ENCODE data around the gene FASLG.
"Not testable (repeated sequence)": the region's sequence is repeated elsewhere in the genome, so short reads cannot be mapped to it uniquely, and the experiment has no call there.

FASLG gene

DNA sequence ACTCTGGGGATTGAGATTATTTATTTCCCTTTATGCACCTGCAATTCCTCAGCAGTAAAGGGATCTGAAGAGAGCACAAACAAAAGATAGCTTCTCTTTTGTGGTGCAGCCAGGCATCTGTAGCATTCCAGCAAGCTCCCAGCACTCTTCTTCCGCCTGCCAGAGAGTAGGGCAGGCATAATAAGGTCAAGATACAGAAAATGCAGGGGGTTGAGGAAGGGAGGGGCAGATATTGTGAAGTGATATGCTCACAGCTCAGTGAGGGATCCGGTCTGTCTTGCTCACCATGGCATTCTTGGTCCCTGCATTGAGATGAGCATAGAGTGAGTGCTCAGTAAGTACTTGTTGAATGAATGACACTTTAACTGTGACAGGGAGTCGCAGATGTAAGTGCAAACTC lies 23.9 kb downstream of the FASLG start:
- DNase-seq (ENCODE audit: low spot score), result no peak

DNA sequence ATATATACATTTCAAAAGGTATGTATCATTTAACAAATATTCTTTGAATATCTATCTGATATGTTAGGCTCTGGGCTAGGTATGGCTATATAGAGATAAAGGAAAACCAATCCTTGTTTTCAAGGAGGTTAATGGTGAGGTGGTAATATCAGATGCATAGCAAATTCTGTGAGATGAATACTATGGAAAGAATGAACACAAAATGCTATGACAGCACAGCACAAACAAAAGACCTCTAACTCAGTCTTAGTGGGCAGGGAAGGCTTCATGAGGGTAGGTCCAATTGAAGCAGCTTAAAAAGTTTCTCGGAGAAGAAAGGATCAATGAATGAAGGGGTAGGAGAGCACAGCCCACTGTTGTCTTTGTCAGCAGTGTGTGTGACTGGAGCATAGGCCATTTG lies 27.2 kb downstream of the FASLG start:
- no peak for DNase-seq (ENCODE audit: low spot score)

DNA sequence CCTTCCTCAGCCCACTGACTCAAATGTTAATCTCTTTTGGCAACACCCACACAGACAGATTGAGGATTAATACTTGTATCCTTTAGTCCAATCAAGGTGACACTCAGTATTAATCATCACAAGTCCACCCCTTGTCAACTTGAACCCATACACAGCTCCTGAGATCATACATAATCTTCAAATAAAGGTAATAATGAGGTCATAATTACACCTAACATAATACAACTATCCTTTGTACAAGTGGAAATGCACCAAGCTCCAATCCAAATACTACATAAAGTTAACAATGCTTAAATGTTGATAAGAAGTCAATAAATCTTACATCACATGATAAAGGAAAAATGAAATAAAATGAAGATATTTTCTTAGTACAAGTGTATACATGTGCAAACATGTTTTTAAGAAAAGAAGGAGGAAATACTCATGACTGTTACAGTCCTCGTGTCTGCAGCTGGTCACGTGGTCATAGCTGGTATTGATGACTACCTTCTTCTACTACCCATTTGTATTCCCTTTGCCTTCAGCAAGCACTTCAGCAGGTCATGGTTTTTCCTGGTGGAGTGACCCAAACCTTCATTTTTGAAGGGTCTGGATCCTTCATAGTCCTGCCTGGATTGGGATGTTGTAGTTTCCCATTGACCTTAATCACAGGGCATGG lies 29.7 kb downstream of the FASLG start:
- DNase-seq (ENCODE audit: low spot score), result not testable (repeated sequence)

DNA sequence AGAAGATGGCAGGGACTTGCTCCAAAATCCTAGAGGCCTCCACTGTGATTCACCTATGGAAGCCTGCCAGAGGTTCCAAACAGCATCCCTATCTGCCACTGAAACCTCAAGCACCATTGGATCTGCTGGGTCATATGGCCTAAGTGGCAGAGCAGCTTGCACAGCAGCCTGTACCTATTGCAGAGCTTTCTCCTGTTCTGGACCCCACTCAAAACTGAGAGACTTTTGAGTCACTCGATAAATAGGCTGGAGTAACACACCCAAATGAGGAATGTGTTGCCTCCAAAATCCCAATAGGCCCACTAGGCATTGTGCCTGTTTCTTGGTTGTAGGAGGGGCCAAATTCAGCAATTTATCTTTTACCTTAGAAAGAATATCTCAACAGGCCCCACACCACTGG lies 32.0 kb downstream of the FASLG start:
- not testable (repeated sequence) for DNase-seq (ENCODE audit: low spot score)

DNA sequence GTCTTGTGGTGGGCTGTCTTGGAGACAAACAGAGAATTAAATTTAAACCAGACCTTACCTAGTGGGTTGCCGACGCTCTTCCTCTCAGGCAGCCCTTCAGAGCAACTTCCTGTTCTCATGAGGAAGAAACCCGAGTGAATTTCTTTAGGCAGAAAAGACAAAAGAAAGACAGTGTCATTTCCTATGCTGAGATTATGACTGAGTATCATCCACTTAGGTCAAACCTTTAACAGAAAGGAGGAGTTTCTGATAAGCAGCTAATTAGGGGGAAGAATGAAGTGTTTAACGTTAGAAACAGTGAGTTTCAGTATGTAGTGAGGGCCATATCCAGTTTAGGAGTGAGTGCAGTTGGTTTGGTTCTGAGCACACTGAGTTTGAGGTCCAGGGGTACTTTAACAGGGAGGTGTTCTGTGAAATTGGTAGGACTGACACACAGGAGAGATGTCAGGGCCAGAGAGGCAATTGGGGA lies 38.7 kb downstream of the FASLG start:
- DNase-seq (ENCODE audit: low spot score), result no peak

DNA sequence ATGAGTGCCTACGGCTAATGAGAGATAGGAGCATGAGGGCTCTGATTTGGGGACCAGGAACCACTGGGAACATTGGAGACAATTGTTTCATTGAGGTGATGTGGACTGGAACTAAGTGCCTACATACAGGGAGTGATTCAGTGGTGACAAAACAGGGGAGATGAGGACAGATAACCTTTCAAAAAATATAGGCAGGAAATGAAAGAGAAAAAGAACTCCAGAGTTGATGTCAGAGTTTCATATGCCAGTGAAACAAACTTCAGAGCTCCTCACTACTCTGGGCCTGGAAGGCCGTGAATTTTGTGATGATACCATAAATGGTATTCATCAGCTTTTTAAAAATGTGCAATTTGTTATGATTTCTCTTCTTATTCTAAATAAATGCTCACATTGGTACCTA lies 39.3 kb downstream of the FASLG start:
- DNase-seq (ENCODE audit: low spot score), result no peak

DNA sequence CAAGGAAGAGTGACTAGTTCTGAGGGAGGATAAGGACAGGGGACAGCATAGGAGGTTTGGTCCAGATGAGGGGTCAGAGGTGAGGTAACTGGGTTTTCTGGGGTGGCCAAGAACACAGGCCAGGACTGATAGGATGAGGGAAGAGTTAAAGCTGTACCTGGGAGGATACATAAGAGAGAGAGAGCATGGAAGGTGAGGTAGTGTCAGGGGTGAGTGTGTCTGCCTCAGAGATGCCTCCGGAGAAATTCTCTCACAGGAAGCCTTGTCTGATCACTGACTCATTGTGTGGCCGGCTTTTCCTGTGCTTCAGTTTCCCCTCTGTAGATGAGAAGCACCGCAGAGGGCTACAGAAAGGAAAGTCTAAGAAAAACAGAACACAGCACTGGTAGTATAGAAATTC lies 40.2 kb downstream of the FASLG start:
- no peak for DNase-seq (ENCODE audit: low spot score)

DNA sequence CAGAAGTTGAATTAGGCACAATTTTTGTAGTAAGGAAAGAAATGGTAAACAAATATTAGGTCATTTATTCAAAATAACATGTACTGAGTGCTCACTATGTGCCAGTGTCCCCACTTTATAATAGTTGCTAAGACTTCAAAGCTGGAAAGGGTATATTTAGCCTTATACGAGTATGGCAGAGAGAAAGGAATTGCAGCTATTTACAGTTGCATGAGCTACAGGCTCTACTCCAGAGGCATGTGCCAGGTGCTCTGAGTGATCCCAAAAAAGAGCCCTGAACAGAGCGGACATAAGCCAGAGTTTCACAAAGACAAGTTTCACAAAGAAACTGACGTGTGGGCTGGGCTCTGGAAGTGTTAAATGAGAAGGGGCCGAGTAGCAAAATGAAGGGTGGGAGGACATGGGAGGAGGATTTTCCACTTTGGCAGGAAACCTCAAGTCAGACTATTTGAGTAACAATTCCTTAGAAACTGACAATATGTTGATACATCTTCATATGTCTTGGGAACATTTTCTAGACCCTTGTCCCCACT lies 40.9 kb downstream of the FASLG start:
- no peak for DNase-seq (ENCODE audit: low spot score)

DNA sequence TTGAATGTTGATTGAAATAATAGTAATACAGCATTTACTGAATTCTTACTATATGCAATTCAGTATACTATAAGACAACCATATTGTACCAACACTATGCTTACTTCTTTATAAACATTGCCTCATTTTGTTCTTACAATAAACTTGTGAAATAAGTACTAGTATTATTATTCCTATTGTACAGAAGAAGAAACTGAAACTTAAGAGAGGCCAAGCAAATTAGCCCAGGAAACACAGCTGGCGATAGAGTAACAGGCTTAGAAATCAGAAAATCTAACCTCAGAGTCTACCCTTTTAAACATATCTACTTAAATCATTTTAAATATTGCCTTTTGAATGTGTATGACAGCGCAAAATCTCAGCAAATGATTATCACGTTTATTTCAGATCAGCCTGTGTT lies 41.7 kb downstream of the FASLG start:
- DNase-seq (ENCODE audit: low spot score), result no peak

DNA sequence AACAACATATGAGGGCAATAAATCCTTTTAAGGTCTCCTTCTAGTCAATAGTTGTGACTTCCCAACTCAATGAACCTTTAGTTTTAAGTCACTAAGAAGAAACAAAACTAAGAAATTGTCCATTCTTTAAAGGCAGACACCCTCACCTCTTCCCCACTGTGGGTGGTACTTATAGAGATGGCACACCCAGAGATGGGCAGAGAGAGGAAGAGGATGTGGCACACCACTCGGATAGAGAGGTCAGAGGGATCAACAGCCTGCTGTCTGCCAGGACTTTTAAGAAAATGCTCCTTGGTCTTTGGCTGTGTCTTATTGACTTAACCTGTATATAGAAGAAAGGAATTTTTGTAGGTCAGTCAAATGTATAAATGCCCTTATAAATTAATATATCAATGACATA lies 45.1 kb downstream of the FASLG start:
- no peak for DNase-seq (ENCODE audit: low spot score)

DNA sequence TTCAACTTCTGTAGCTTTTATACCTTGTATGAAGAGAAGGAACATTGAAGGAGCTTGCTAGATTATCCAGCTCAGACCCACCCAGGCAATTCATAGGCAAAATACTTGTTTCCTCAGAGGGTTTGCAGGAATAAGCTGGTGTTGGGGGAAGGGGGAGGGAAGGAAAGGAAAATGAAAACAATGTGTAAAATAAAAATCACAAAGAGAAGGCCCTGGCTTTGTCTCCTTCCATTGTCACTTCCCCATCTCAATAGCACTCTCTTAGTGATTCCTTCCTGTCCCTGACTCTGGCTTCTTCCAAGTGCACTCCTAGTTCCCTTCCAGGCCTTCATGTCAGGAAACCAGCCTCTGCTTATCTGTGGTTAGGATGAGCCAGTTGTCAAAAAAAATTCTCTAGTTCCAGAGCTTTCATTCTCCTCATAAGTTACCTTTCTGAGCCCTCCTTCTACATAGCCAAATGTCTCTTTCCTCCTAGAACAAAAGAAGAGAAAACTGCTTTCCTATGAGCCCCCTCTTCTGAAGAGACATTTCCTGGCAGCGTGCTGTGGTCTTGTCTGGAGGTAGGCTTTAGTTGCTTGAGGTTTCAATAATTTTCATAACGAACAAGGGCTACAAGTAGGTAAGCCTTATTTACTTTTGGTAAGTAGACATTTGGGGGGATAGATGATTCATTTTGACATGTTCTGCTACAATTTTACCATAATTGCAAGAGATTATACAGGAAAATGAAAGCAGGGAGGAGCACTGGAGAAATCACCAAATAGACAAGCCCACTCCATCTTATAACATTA lies 45.7 kb downstream of the FASLG start:
- DNase-seq (ENCODE audit: low spot score), result no peak

DNA sequence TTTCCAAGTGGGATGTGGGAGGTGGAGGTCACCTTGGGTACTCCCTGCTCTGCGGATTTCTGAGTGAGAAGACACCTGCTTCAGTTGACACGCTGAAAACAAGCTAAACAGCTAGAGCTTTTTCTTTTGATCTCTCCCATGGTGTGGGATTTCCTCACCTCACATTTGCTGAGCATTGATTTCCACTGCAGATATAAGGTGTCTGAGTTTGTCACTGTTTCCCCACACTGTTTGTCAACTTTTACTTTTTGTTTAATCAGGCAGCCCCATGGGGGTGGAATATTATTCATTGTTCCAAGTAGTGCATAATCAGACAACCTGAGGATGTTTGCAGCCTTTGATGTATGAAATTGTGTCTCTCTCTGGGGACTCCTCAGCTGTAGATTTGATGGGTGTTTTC lies 49.5 kb downstream of the FASLG start:
- no peak for DNase-seq (ENCODE audit: low spot score)

DNA sequence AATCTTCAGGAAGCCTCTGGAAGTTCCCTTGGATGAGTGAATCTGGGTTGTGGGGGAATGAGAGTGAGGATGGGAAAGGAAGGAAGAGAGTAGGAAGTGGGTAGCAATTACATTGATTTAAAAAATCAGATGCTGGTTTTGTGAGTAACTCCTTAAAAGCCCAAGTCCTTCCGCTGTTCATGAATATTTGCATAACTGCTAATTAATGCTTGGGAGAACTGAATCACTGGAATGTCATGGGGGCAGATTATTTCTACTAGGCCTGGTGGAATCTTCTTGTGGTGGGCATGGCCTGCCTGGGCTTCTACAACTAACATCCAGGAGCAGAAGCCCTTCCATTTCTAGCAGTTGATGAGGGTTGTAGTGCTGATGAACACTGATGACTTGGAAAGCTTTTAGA lies 52.7 kb downstream of the FASLG start:
- no peak for DNase-seq (ENCODE audit: low spot score)

DNA sequence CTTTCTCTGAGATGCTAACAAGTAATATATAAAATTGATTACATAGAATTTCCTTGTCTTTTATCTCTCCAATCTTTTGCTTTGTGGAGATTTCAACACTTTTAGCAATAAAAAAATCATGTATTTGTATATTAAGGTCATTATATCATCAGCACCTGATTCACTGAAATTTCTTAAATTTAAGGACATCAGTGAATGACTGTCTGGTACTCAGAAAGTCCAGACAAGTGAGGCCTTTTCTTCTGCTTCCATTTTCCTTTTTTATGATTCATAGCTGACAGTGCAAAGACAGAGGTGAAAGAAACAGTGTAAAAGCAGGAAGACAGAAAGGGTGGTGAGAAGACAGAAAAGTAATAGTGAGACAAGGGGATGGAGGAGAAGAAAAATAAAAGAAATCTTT lies 54.6 kb downstream of the FASLG start:
- DNase-seq (ENCODE audit: low spot score), result no peak
